Measurements from ENCODE around the gene ACOX2. TPM values are rescaled to one million over a fixed set of nuclear protein-coding genes. Genes with fewer than 3 reads are reported as not detected.

ACOX2 gene
- total RNA-seq, 4 donors from 2014 or later = 18.6 to 43.1 (median 36.1) TPM

DNA sequence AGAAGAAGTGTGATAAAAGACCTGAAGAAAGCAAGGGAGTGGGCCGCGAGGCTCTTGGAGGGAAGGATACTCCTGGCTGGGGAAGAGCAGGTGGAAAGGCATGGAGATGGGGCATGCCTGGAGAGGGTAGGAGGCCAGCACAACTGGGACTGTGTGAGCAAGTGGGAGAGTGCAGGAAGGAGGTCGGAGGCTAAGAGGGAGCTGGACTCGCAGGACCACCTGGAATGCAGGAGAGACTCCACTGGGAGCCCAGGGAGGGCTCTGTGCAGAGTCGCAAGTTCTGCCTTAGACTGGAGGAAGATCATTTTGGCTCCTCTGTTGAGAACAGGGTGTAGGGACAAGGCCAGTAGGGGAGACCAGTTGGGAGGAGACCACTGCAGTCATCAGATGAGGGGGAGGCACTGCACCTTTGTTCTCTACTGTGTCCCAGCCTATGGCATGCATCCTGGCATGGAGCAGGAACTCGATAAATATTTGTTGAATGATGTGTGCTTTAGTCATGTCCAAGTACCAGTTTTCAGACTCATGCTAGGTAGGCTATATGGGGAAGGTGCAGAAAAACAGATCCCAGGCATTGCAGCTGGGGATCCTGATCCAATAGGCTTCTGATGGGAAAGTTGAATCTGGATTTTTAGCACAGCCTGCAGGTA, 26.5 kb upstream of the ACOX2 start:
- peaks cover 0 to 9% (median 0%) of the 10 kb centered on the region in 4 donors for H3K4me1 ChIP-seq
- no peak for DNase-seq (ENCODE audit: low spot score in 2 of 2)
- H3K27me3 ChIP-seq = no peaks in the 10 kb centered on the region
- H3K36me3 ChIP-seq = peaks cover 0 to 34% (median 0%) of the 10 kb centered on the region in 3 donors
- H3K9me3 ChIP-seq = no peaks in the 10 kb centered on the region
- no peak overlapping the region for H3K27ac ChIP-seq
- no peak overlapping the region for H3K4me3 ChIP-seq
- TF ChIP-seq, protein P1, sequence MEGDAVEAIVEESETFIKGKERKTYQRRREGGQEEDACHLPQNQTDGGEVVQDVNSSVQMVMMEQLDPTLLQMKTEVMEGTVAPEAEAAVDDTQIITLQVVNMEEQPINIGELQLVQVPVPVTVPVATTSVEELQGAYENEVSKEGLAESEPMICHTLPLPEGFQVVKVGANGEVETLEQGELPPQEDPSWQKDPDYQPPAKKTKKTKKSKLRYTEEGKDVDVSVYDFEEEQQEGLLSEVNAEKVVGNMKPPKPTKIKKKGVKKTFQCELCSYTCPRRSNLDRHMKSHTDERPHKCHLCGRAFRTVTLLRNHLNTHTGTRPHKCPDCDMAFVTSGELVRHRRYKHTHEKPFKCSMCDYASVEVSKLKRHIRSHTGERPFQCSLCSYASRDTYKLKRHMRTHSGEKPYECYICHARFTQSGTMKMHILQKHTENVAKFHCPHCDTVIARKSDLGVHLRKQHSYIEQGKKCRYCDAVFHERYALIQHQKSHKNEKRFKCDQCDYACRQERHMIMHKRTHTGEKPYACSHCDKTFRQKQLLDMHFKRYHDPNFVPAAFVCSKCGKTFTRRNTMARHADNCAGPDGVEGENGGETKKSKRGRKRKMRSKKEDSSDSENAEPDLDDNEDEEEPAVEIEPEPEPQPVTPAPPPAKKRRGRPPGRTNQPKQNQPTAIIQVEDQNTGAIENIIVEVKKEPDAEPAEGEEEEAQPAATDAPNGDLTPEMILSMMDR (IDR thresholded peaks at IDR 0.05) = no peak
- TF ChIP-seq EP300 (IDR thresholded peaks at IDR 0.05) (no peak), POLR2A (IDR thresholded peaks at IDR 0.05) (no peak)
- 84 to 85% methylated on average over 6 of the region's 6 CpGs for WGBS, 2 donors

- no peak overlapping the region for H3K27ac ChIP-seq
- H3K9me3 ChIP-seq = no peaks in the 10 kb centered on the region
- H3K4me3 ChIP-seq = no peak overlapping the region
- 89 to 100% methylated on average over 4 of the region's 4 CpGs for WGBS, 2 donors
- no peaks in the 10 kb centered on the region for H3K27me3 ChIP-seq
- peaks cover 0 to 7% (median 0%) of the 10 kb centered on the region in 4 donors for H3K4me1 ChIP-seq
- no peak for DNase-seq (ENCODE audit: low spot score in 2 of 2)
- TF ChIP-seq EP300 (IDR thresholded peaks at IDR 0.05) (no peak), POLR2A (IDR thresholded peaks at IDR 0.05) (no peak)
- TF ChIP-seq, protein P1 (IDR thresholded peaks at IDR 0.05) = no peak
- H3K36me3 ChIP-seq = peaks cover 0 to 34% (median 0%) of the 10 kb centered on the region in 3 donors
Observed at GRCh38 chr3:58562498-58562897, 25.5 kb upstream of the ACOX2 start.

GRCh38 chr3:58560771-58561311, 23.9 kb upstream of the ACOX2 start:
- Histone ChIP-seq H3K36me3 (peaks cover 0 to 20% (median 0%) of the 10 kb centered on the region in 3 donors), H3K9me3 (no peaks in the 10 kb centered on the region), H3K27me3 (no peaks in the 10 kb centered on the region), H3K4me1 (peaks cover 0 to 17% (median 0%) of the 10 kb centered on the region in 4 donors), H3K27ac (no peak overlapping the region), H3K4me3 (no peak overlapping the region)
- DNase-seq (ENCODE audit: low spot score in 2 of 2) = no peak
- TF ChIP-seq EP300 (IDR thresholded peaks at IDR 0.05) (no peak), POLR2A (IDR thresholded peaks at IDR 0.05) (no peak)
- TF ChIP-seq, protein P1 (IDR thresholded peaks at IDR 0.05) = peak in 1 of 5 experiments; percentile 21
- 50 to 53% methylated on average over 12 of the region's 12 CpGs for WGBS, 2 donors

GRCh38 chr3:58559586-58559985, 22.6 kb upstream of the ACOX2 start:
- no peak overlapping the region for H3K27ac ChIP-seq
- WGBS, 2 donors = 83 to 89% methylated on average over 5 of the region's 5 CpGs
- H3K36me3 ChIP-seq = peaks cover 0 to 14% (median 0%) of the 10 kb centered on the region in 3 donors
- no peaks in the 10 kb centered on the region for H3K27me3 ChIP-seq
- peaks cover 0 to 17% (median 0%) of the 10 kb centered on the region in 4 donors for H3K4me1 ChIP-seq
- no peak overlapping the region for H3K4me3 ChIP-seq
- TF ChIP-seq POLR2A (IDR thresholded peaks at IDR 0.05) = no peak
- no peak for TF ChIP-seq EP300 (IDR thresholded peaks at IDR 0.05)
- TF ChIP-seq, protein P1 (IDR thresholded peaks at IDR 0.05) = no peak
- no peaks in the 10 kb centered on the region for H3K9me3 ChIP-seq
- no peak for DNase-seq (ENCODE audit: low spot score in 2 of 2)

- 72% methylated on average over 6 of the region's 6 CpGs for WGBS, 2 donors
- Histone ChIP-seq H3K4me3 (no peak overlapping the region), H3K4me1 (peaks cover 0 to 17% (median 0%) of the 10 kb centered on the region in 4 donors), H3K27me3 (no peaks in the 10 kb centered on the region), H3K9me3 (peaks cover 0 to 7% (median 0%) of the 10 kb centered on the region in 4 donors), H3K36me3 (no peaks in the 10 kb centered on the region), H3K27ac (peak overlapping the region in 1 of 4 donors; percentile 50)
- DNase-seq (ENCODE audit: low spot score in 2 of 2) = no peak
- TF ChIP-seq, protein P1 (IDR thresholded peaks at IDR 0.05) = no peak
Observed at GRCh38 chr3:58557491-58557890, 20.5 kb upstream of the ACOX2 start.
